ENCODE data around the gene OR6M1. TPM values are rescaled to one million over a fixed set of nuclear protein-coding genes. Genes with fewer than 3 reads are reported as not detected.

Gene OR6M1
- total and polyA plus RNA-seq, 2 of the 4 experiments (the other 2 are of a cell fraction): not detected

DNA sequence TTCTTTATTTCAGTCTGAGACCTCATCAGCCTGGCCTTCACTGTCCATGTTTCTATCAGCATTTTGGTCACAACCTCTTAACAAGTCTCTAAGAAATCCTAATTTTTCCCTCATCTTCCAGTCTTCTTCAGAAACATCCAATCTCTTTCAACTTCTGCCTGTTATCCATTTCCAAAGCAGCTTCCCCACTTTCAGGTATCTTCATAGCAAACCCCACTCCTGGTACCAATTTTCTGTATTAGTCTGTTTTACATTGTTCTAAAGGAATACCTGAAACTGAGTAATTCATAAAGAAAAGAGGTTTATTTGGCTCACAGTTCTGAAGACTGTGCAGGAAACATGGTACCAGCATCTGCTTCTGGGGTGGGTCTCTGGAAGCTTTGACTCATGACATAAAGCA, 43.7 kb downstream of the OR6M1 start:
- no peak overlapping the region for H3K9ac ChIP-seq (ENCODE audit: low read depth, low read length)
- H3K4me3 ChIP-seq (ENCODE audit: insufficient read depth, low read depth, low read length): no peak overlapping the region
- TF ChIP-seq POLR2A (IDR thresholded peaks at IDR 0.05; ENCODE audit: low read depth, low read length): no peak
- no peak for TF ChIP-seq MXI1 (IDR thresholded peaks at IDR 0.05; ENCODE audit: borderline replicate concordance, low read depth, low read length)
- no peak for TF ChIP-seq RAD21 (IDR thresholded peaks at IDR 0.05; ENCODE audit: low read length)
- TF ChIP-seq RFX5 (IDR thresholded peaks at IDR 0.05; ENCODE audit: low read depth, low read length): no peak
- TF ChIP-seq, protein P1, sequence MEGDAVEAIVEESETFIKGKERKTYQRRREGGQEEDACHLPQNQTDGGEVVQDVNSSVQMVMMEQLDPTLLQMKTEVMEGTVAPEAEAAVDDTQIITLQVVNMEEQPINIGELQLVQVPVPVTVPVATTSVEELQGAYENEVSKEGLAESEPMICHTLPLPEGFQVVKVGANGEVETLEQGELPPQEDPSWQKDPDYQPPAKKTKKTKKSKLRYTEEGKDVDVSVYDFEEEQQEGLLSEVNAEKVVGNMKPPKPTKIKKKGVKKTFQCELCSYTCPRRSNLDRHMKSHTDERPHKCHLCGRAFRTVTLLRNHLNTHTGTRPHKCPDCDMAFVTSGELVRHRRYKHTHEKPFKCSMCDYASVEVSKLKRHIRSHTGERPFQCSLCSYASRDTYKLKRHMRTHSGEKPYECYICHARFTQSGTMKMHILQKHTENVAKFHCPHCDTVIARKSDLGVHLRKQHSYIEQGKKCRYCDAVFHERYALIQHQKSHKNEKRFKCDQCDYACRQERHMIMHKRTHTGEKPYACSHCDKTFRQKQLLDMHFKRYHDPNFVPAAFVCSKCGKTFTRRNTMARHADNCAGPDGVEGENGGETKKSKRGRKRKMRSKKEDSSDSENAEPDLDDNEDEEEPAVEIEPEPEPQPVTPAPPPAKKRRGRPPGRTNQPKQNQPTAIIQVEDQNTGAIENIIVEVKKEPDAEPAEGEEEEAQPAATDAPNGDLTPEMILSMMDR (conservative IDR thresholded peaks at IDR 0.05; ENCODE audit: low read depth, low read length): no peak
- no peak for TF ChIP-seq NFE2L2 (IDR thresholded peaks at IDR 0.05; ENCODE audit: low read depth, low read length)
- TF ChIP-seq FOS (IDR thresholded peaks at IDR 0.05; ENCODE audit: low read depth, low read length): no peak
- TF ChIP-seq CHD1 (IDR thresholded peaks at IDR 0.05; ENCODE audit: low read depth, low read length): no peak
- no peak for TF ChIP-seq SMC3 (IDR thresholded peaks at IDR 0.05; ENCODE audit: low read depth, low read length)
- TF ChIP-seq, protein P2, sequence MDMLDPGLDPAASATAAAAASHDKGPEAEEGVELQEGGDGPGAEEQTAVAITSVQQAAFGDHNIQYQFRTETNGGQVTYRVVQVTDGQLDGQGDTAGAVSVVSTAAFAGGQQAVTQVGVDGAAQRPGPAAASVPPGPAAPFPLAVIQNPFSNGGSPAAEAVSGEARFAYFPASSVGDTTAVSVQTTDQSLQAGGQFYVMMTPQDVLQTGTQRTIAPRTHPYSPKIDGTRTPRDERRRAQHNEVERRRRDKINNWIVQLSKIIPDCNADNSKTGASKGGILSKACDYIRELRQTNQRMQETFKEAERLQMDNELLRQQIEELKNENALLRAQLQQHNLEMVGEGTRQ (IDR thresholded peaks at IDR 0.05; ENCODE audit: low read depth, low read length): no peak
- no peak for TF ChIP-seq RCOR1 (IDR thresholded peaks at IDR 0.05; ENCODE audit: insufficient replicate concordance, low read length)
- TF ChIP-seq, protein P3, sequence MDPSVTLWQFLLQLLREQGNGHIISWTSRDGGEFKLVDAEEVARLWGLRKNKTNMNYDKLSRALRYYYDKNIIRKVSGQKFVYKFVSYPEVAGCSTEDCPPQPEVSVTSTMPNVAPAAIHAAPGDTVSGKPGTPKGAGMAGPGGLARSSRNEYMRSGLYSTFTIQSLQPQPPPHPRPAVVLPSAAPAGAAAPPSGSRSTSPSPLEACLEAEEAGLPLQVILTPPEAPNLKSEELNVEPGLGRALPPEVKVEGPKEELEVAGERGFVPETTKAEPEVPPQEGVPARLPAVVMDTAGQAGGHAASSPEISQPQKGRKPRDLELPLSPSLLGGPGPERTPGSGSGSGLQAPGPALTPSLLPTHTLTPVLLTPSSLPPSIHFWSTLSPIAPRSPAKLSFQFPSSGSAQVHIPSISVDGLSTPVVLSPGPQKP (IDR thresholded peaks at IDR 0.05; ENCODE audit: borderline replicate concordance, low read depth, low read length): no peak
- TF ChIP-seq MAZ (IDR thresholded peaks at IDR 0.05; ENCODE audit: borderline replicate concordance, low read depth, low read length): no peak
- no peak for TF ChIP-seq BHLHE40 (IDR thresholded peaks at IDR 0.05; ENCODE audit: low read depth, low read length)
- no peak for TF ChIP-seq MAFK (IDR thresholded peaks at IDR 0.05; ENCODE audit: low read depth, low read length)
- no peak overlapping the region for H3K18ac ChIP-seq (ENCODE audit: low read depth, low read length)
- H3K9me1 ChIP-seq (ENCODE audit: insufficient read depth, low read length): no peaks in the 10 kb centered on the region
- no peaks in the 10 kb centered on the region for H4K20me1 ChIP-seq (ENCODE audit: insufficient read depth, low read length)
- H2BK120ac ChIP-seq (ENCODE audit: low read depth, low read length): no peak overlapping the region
- no peak overlapping the region for H3K14ac ChIP-seq (replicated peaks; ENCODE audit: low read depth, low read length)
- H3K56ac ChIP-seq (ENCODE audit: extremely low read depth, insufficient read depth, low read length): no peak overlapping the region
- no TSS peak for BruUV-seq (replicated peaks)
- no peak overlapping the region for H2AK9ac ChIP-seq (replicated peaks; ENCODE audit: low read depth, low read length, poor library complexity)
- no peak overlapping the region for H2BK5ac ChIP-seq (ENCODE audit: low read depth, low read length, poor library complexity, severe bottlenecking)
- ATAC-seq (ENCODE audit: low read depth): no peak
- H3K23ac ChIP-seq (ENCODE audit: low read depth, low read length): no peak overlapping the region
- dilution Hi-C loops (cut with HindIII; ENCODE audit: low sequenced_read_pairs, unreplicated experiment) (no loop called here), intact Hi-C loops (cut with micrococcal nuclease) (no loop called here), in situ Hi-C loops (cut with MboI; ENCODE audit: low sequenced_read_pairs) (no loop called here)
- no peak overlapping the region for H2AK5ac ChIP-seq (ENCODE audit: low read depth, low read length)
- no peaks in the 10 kb centered on the region for H3K79me1 ChIP-seq (ENCODE audit: low read depth in 1 of 2, low read length in 2 of 2)
- H3K4me1 ChIP-seq (ENCODE audit: control insufficient read depth, insufficient read depth, low read length): no peaks in the 10 kb centered on the region
- ChIA-PET POLR2A (ENCODE audit: unreplicated experiment) (no interaction called here), CTCF (no interaction called here)
- H4K5ac ChIP-seq (ENCODE audit: low read depth, low read length): no peak overlapping the region
- H2AFZ ChIP-seq (replicated peaks; ENCODE audit: low read length, poor library complexity): no peak overlapping the region
- H3K9me3 ChIP-seq (ENCODE audit: control insufficient read depth, insufficient read depth, low read length): no peaks in the 10 kb centered on the region
- no peaks in the 10 kb centered on the region for H3K36me3 ChIP-seq (ENCODE audit: control insufficient read depth, insufficient read depth, low read length)
- DNase-seq: no peak
- no peak overlapping the region for H4K8ac ChIP-seq (ENCODE audit: low read depth in 2 of 2, low read length in 2 of 2)
- H3K27ac ChIP-seq (ENCODE audit: insufficient read depth, low read length): no peak overlapping the region
- no peak overlapping the region for H4K91ac ChIP-seq (ENCODE audit: insufficient read depth, low read depth, low read length)
- H2BK15ac ChIP-seq (ENCODE audit: low read depth, low read length): no peak overlapping the region
- H3K27me3 ChIP-seq (ENCODE audit: control insufficient read depth, insufficient read depth, low read length): 0 out of 2 replicates have a peak, but pooled peaks cover 1% of the 10 kb centered on the region
- H2BK20ac ChIP-seq (ENCODE audit: low read depth, low read length): no peak overlapping the region
- no peak overlapping the region for H3K4me2 ChIP-seq (ENCODE audit: low read depth, low read length)
- no peak overlapping the region for H3K4ac ChIP-seq (ENCODE audit: low read depth, low read length)
